CD4-positive, alpha-beta T cell treated with Interleukin-4 for 4 hours (primary cell): Measurements from ENCODE around the gene DMRT3.
"Not testable (repeated sequence)": the region's sequence is repeated elsewhere in the genome, so short reads cannot be mapped to it uniquely, and the experiment has no call there.

Source experiments
- DNase-seq: peaks from one replicate; pipeline ENCODE4 v3.0.0-alpha.2; 2020

Gene DMRT3

GRCh38 chr9:972501-973294 lies 3.8 kb upstream of the DMRT3 start:
- no peak for DNase-seq

DNA sequence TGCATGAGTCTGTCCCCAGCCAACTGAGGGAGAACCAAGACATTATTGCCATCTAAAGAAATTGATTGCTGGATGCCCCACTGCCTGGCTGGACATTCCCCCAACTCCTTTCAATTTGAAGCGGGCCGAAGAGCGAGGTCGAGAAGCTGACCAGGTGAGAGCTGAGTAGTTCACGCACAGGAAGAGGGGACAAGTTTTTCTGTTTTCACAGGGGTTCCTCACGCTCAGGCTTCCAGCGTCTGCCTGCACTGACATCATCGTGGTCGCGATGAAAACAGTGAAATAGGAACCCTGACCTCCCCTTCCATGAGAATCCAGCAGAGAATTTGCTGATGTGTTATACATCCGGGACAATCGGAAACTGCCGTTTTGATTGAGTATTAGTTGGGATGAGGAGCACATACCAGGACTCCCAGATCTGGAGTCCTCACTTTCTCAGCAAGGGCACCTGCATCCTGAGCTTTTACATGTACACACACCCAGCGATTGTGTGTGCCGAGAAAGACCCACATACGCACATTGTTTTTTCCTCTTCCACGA lies 3.1 kb upstream of the DMRT3 start:
- DNase-seq: no peak

- DNase-seq: no peak
These were observed 2.1 kb upstream of the DMRT3 start for GRCh38 chr9:974031-974995.

GRCh38 chr9:974996-975739 lies 1.3 kb upstream of the DMRT3 start:
- DNase-seq: no peak

DNA sequence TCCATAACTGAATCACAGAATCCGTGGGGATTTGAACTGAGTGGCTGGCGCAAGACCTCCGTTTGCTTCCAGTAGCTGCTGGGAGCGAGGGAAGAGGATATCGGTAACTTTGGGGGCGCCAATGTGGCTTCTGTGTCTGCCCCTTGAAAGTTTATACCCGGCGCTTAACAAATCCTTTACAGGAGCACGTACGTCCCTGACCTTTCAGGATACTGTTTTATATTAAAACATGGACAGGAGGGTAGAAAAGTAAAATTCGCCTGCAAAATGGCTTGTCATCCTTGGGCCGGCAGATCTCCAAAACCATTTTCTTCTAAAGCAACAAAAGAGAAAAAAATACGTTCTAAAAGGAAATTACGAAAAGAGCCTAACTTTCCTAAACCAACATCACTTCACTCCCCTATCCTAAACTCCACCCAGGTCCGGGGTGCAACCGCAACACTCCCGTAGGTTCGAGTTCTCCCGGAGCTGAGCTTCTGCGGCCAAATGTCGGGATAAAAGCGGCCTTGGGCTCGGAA lies 656 bp upstream of the DMRT3 start:
- DNase-seq: no peak

DNA sequence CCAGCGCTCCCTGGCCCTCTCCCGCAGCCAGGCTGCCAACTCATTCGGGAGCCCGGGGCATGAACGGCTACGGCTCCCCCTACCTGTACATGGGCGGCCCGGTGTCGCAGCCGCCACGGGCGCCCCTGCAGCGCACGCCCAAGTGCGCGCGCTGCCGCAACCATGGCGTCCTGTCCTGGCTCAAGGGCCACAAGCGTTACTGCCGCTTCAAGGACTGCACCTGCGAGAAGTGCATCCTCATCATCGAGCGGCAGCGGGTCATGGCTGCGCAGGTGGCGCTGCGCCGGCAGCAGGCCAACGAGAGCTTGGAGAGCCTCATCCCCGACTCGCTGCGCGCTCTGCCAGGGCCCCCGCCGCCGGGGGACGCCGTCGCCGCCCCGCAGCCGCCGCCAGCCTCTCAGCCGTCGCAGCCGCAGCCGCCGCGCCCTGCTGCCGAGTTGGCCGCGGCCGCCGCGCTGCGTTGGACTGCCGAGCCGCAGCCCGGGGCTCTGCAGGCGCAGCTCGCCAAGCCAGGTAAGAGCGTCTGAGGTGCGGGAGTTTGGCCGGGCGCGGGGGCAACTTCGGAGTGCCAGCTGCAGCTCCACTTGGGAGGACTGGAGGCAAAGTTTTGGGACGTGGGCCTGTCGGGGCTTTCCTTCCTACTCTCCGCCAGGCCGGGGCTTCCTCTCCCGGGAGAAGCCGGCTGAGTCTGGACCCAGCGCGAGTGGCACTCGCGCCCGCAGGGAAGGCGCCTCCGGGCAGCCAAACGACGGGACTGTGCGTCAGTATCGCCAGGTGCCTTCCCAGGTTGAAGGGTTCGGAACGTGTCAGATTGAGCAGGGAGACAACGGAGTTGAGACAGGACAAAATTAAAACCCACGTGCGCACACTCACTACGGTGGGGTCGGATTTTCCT lies 735 bp downstream of the DMRT3 start:
- DNase-seq: no peak

- no peak for DNase-seq
These were observed 1.7 kb downstream of the DMRT3 start for GRCh38 chr9:977838-978830.

- DNase-seq: no peak
These were observed 3.5 kb downstream of the DMRT3 start for GRCh38 chr9:979983-980382.

GRCh38 chr9:980640-981039 lies 4.2 kb downstream of the DMRT3 start:
- no peak for DNase-seq

GRCh38 chr9:981491-981898 lies 5.0 kb downstream of the DMRT3 start:
- DNase-seq: no peak

- no peak for DNase-seq
These were observed 6.2 kb downstream of the DMRT3 start for GRCh38 chr9:982394-983230.

DNA sequence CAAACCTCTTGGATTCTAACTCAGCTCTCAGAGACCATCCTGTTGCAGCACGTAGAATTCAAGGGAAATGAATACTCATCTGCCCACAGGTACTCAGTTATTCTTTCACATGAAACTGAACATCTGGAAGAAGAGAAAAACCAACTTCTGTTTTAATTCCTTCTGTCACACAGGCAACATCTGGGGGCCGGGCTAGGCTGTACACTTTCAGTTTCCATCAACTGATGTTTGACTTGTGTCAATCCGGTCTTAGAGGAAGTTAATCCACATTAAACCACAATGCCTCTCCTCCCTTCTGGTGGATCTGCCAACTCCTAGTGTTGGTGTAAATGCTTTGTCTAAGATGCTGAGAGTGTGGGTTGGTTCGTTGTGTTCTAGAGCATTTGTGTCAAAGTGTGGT lies 17.6 kb downstream of the DMRT3 start:
- DNase-seq: peak; percentile 10

- no peak for DNase-seq
These were observed 18.7 kb downstream of the DMRT3 start for GRCh38 chr9:995192-995591.

- no peak for DNase-seq
These were observed 19.3 kb downstream of the DMRT3 start for GRCh38 chr9:995781-996180.

GRCh38 chr9:998299-999110 lies 22.1 kb downstream of the DMRT3 start:
- DNase-seq: not testable (repeated sequence)

- no peak for DNase-seq
These were observed 25.4 kb downstream of the DMRT3 start for GRCh38 chr9:1001838-1002237.

DNA sequence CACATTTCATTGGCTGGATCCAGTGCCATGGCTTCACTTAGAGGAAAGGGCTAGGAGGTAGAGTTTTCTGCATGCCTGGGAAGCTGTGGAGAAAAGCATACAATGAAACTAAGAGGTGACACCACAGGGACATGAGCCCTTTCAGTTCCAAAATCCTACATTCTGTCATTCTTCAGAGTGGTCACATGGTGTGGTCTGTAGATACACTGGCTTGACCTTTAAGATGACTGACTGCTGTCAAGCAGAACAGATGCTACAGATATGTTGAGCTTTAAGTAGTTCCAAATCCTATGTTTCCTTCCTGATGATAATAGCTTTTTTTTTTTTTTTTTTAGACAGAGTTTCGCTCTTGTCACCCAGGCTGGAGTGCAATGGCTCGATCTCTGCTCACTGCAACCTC lies 26.2 kb downstream of the DMRT3 start:
- no peak for DNase-seq

DNA sequence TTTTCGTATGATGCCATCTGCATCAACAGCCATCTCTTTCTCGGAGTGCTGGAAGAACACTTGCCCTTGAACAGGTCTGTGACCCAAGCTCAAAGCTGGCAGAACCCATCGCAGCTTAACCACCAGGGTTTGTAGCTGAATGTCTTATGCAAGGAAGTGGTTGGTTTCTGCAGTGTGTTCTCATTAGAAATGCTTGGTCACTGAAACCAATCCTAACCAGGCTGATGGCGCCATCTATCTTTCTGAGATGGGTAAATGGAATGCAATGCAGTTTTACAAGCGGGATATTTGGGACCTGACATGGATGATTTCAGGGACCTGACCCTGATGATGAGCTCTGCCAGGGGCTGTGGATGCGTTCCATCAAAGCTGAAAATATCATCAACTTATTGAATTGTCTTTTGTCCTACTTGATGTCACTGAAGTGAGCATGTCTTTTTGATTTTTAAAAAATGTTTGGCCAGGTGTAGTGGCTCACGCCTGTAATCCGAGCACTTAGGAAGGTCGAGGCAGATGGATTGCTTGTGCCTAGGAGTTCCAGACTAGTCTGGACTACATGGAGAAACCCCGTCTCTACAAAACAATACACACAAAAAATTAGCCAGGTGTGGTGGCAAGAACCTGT lies 28.7 kb downstream of the DMRT3 start:
- peak; percentile 17 for DNase-seq
